HG03108 (cell line): Measurements from ENCODE around the gene F9.

Experiments used
- ATAC-seq: cut with Tn5 transposase; IDR thresholded peaks from one replicate; pipeline ENCODE4 v1.9.1; 2021; ENCODE audit warnings: moderate library complexity; ENCODE audit not compliant: unreplicated experiment

The F9 gene

GRCh38 chrX:139596068-139596467 lies 65.5 kb downstream of the F9 start:
- ATAC-seq = no peak

GRCh38 chrX:139600105-139600504 lies 69.6 kb downstream of the F9 start:
- no peak for ATAC-seq
